H9 (cell line): Measurements from ENCODE around the gene ALG8. TPM values are rescaled to one million over a fixed set of nuclear protein-coding genes. Genes with fewer than 3 reads are reported as not detected.

Experiments used
- DNase-seq: peaks from one replicate; pipeline ENCODE4 v3.0.0-alpha.2; 2017
- H2AFZ ChIP-seq: one replicate; pipeline ENCODE4 v1.6.1; 2013; ENCODE audit warnings: mild to moderate bottlenecking, low read length, control low read depth, moderate library complexity
- H2AK5ac ChIP-seq: 2 replicates; pipeline ENCODE4 v1.6.1; 2013; ENCODE audit warnings: low read length, control low read depth, mixed read lengths; ENCODE audit not compliant: insufficient read length
- H2BK120ac ChIP-seq: one replicate; pipeline ENCODE4 v1.6.1; 2013; ENCODE audit warnings: low read depth, mild to moderate bottlenecking, low read length, control low read depth, inconsistent platforms; ENCODE audit not compliant: poor library complexity, severe bottlenecking
- H2BK12ac ChIP-seq: 2 replicates; pipeline ENCODE4 v1.6.1; 2013; ENCODE audit warnings: low read length, control low read depth, mixed read lengths, low read depth; ENCODE audit not compliant: insufficient read length
- H2BK15ac ChIP-seq: 2 replicates; pipeline ENCODE4 v1.6.1; 2013; ENCODE audit warnings: low read depth, low read length, control low read depth
- H2BK20ac ChIP-seq: one replicate; pipeline ENCODE4 v1.6.1; 2013; ENCODE audit warnings: low read depth, mild to moderate bottlenecking, low read length, control low read depth, inconsistent platforms; ENCODE audit not compliant: poor library complexity, severe bottlenecking
- H2BK5ac ChIP-seq: 2 replicates; pipeline ENCODE4 v1.6.1; 2013; ENCODE audit warnings: low read length, control low read depth, mixed read lengths; ENCODE audit not compliant: insufficient read length
- H3K14ac ChIP-seq: 2 replicates; pipeline ENCODE4 v1.6.1; 2013; ENCODE audit warnings: low read length, control low read depth; ENCODE audit not compliant: insufficient read depth
- H3K18ac ChIP-seq: 2 replicates; pipeline ENCODE4 v1.6.1; 2013; ENCODE audit warnings: low read depth, mild to moderate bottlenecking, mixed read lengths, low read length, control low read depth; ENCODE audit not compliant: insufficient read length
- H3K23ac ChIP-seq: 2 replicates; pipeline ENCODE4 v1.6.1; 2013; ENCODE audit warnings: low read length, control low read depth, mixed read lengths, low read depth; ENCODE audit not compliant: insufficient read length
- H3K23me2 ChIP-seq: 2 replicates; pipeline ENCODE4 v1.6.1; 2013; ENCODE audit warnings: low read depth, mild to moderate bottlenecking, mixed read lengths, low read length, control low read depth; ENCODE audit not compliant: insufficient read length, poor library complexity, severe bottlenecking
- H3K27ac ChIP-seq: 2 replicates; pipeline ENCODE4 v1.5.1; 2013; ENCODE audit warnings: low read length, control low read depth, mixed read lengths, low read depth; ENCODE audit not compliant: insufficient read length
- H3K27me3 ChIP-seq: 2 replicates; pipeline ENCODE4 v1.6.1; 2013; ENCODE audit warnings: low read length, control low read depth, inconsistent platforms; ENCODE audit not compliant: insufficient read depth
- H3K4ac ChIP-seq: 2 replicates; pipeline ENCODE4 v1.6.1; 2013; ENCODE audit warnings: low read depth, mild to moderate bottlenecking, control low read depth, inconsistent platforms, low read length, moderate library complexity
- H3K4me1 ChIP-seq: 2 replicates; pipeline ENCODE4 v1.6.1; 2013; ENCODE audit warnings: low read length, control low read depth, inconsistent platforms; ENCODE audit not compliant: insufficient read depth
- H3K4me2 ChIP-seq: 2 replicates; pipeline ENCODE4 v1.6.1; 2013; ENCODE audit warnings: low read length, control low read depth, mixed read lengths; ENCODE audit not compliant: insufficient read length, insufficient read depth
- H3K56ac ChIP-seq: 2 replicates; pipeline ENCODE4 v1.6.1; 2013; ENCODE audit warnings: low read depth, mild to moderate bottlenecking, mixed read lengths, low read length, control low read depth; ENCODE audit not compliant: insufficient read length
- H3K79me1 ChIP-seq: 2 replicates; pipeline ENCODE4 v1.6.1; 2013; ENCODE audit warnings: low read depth, mild to moderate bottlenecking, moderate library complexity, low read length, control low read depth, inconsistent platforms; ENCODE audit not compliant: insufficient read depth, poor library complexity, severe bottlenecking
- H3K79me2 ChIP-seq: 2 replicates; pipeline ENCODE4 v1.6.1; 2013; ENCODE audit warnings: low read length, control low read depth, inconsistent platforms; ENCODE audit not compliant: insufficient read depth
- H3K9ac ChIP-seq: 2 replicates; pipeline ENCODE4 v1.6.1; 2013; ENCODE audit warnings: low read length, control low read depth, mixed read lengths; ENCODE audit not compliant: insufficient read length; ENCODE audit errors: extremely low read depth
- H3K9me3 ChIP-seq: one replicate; pipeline ENCODE4 v1.6.1; 2013; ENCODE audit warnings: low read depth, low read length, inconsistent platforms; ENCODE audit not compliant: control insufficient read depth
- H3T11ph ChIP-seq: one replicate; pipeline ENCODE4 v1.6.1; 2013; ENCODE audit warnings: mild to moderate bottlenecking, low read length, control low read depth, inconsistent platforms
- H4K20me1 ChIP-seq: one replicate; pipeline ENCODE4 v1.6.1; 2013; ENCODE audit not compliant: control insufficient read depth, insufficient read length, insufficient read depth
- H4K5ac ChIP-seq: 2 replicates; pipeline ENCODE4 v1.6.1; 2013; ENCODE audit warnings: low read depth, mild to moderate bottlenecking, mixed read lengths, low read length, control low read depth; ENCODE audit not compliant: insufficient read length
- H4K8ac ChIP-seq: replicated peaks from 2 replicates; pipeline ENCODE4 v1.6.1; 2013; ENCODE audit warnings: low read length, control low read depth, mixed read lengths, low read depth; ENCODE audit not compliant: insufficient read length
- H4K91ac ChIP-seq: 2 replicates; pipeline ENCODE4 v1.6.1; 2013; ENCODE audit warnings: low read depth, mild to moderate bottlenecking, moderate library complexity, mixed read lengths, low read length, control low read depth; ENCODE audit not compliant: insufficient read length
- H3K27ac Mint-ChIP-seq, 3 experiments: 2 replicates in 2 of 3; 3 replicates in 1 of 3; pipeline ENCODE4 v1.8.0; 2020 to 2021; ENCODE audit warnings: mixed read lengths in 3 of 3, mild to moderate bottlenecking in 1 of 3, moderate library complexity in 1 of 3
- H3K27me3 Mint-ChIP-seq: 2 replicates; pipeline ENCODE4 v1.8.0; 2021; ENCODE audit warnings: low read depth, mild to moderate bottlenecking, moderate library complexity, mixed read lengths
- H3K36me3 Mint-ChIP-seq, 3 experiments: 2 replicates in 2 of 3; 3 replicates in 1 of 3; pipeline ENCODE4 v1.8.0; 2020 to 2021; ENCODE audit warnings: low read depth in 3 of 3, mixed read lengths in 3 of 3; ENCODE audit not compliant: insufficient read depth in 1 of 3
- H3K4me1 Mint-ChIP-seq, 2 experiments: 2 replicates each; pipeline ENCODE4 v1.8.0; 2020; ENCODE audit warnings: mixed read lengths in 2 of 2
- H3K4me3 Mint-ChIP-seq, 2 experiments: 2 replicates in 1 of 2; 3 replicates in 1 of 2; pipeline ENCODE4 v1.8.0; 2020 to 2021; ENCODE audit warnings: mild to moderate bottlenecking in 2 of 2, mixed read lengths in 2 of 2, moderate library complexity in 1 of 2
- H3K9me3 Mint-ChIP-seq, 2 experiments: 2 replicates in 1 of 2; 3 replicates in 1 of 2; pipeline ENCODE4 v1.8.0; 2020; ENCODE audit warnings: mild to moderate bottlenecking in 2 of 2, mixed read lengths in 2 of 2, moderate library complexity in 1 of 2
- CTCF ChIP-seq: fragments of 200-600 bp; sonication (generic); conservative IDR thresholded peaks from 3 replicates; pipeline ENCODE4 v1.8.0; 2021; ENCODE audit warnings: antibody characterized with exemption, mild to moderate bottlenecking
- WGBS: extraction: QIAGEN DNeasy Blood & Tissue Kit; methylation state at CpG from one replicate; pipeline ENCODE4 v1.1.7; 2013; ENCODE audit warnings: missing lambda C conversion rate, low lambda C conversion rate, mixed read lengths; ENCODE audit not compliant: insufficient read length; ENCODE audit errors: extremely low coverage; 5-methylcytosine and 5-hydroxymethylcytosine counted together
- total RNA-seq: library from RNA; stranded (reverse); gene quantifications from 2 replicates; pipeline ENCODE4 v1.2.1, GENCODE V29; 2021

The ALG8 gene
- total RNA-seq, 1 experiment from 2014 or later, result 77.5 TPM

DNA sequence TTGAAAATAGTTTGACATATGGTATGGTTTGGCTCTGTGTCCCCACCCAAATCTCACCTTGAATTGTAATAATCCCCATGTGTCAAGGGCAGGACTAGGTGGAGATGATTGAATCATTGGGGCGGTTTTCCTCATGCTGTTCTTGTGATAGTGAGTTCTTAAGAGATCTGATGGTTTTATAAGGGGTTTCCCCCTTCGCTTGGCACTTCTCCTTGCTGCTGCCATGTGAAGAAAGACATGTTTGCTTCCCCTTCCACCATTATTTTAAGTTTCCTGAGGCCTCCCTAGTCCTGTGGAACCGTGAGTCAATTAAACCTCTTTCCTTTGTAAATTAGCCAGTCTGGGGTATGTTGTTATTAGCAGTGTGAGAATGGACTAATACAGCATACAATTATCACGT is 41.3 kb upstream of the ALG8 start:
- H3K9ac ChIP-seq, result no peak overlapping the region
- no peak overlapping the region for H4K8ac ChIP-seq
- H3K27me3 ChIP-seq, result no peaks in the 10 kb centered on the region
- WGBS, result no CpG with 5 or more reads among the region's 4 CpGs
- no peak overlapping the region for H3K4ac ChIP-seq
- H3K4me2 ChIP-seq, result no peak overlapping the region
- no peak for DNase-seq
- no peak overlapping the region for H2BK12ac ChIP-seq
- Mint-ChIP-seq H3K4me1 (peaks cover 3 to 4% of the 10 kb centered on the region in 2 experiments; a peak in 2 of 4 replicates), H3K27me3 (no peaks in the 10 kb centered on the region), H3K27ac (no peak overlapping the region), H3K9me3 (no peaks in the 10 kb centered on the region), H3K36me3 (peaks cover 0 to 4% (median 0%) of the 10 kb centered on the region in 3 experiments; a peak in 1 of 7 replicates), H3K4me3 (no peak overlapping the region)
- H3K4me1 ChIP-seq, result no peaks in the 10 kb centered on the region
- no peak overlapping the region for H3K23ac ChIP-seq
- TF ChIP-seq CTCF, result no peak
- H3T11ph ChIP-seq, result no peak overlapping the region
- peaks cover 2% of the 10 kb centered on the region for H4K20me1 ChIP-seq
- no peak overlapping the region for H3K56ac ChIP-seq
- no peak overlapping the region for H3K18ac ChIP-seq
- no peaks in the 10 kb centered on the region for H3K79me2 ChIP-seq
- H2BK15ac ChIP-seq, result no peak overlapping the region
- no peak overlapping the region for H3K27ac ChIP-seq
- H3K9me3 ChIP-seq, result no peaks in the 10 kb centered on the region
- H4K91ac ChIP-seq, result no peak overlapping the region
- no peak overlapping the region for H2BK20ac ChIP-seq
- no peak overlapping the region for H2BK120ac ChIP-seq
- H3K23me2 ChIP-seq, result no peaks in the 10 kb centered on the region
- H2BK5ac ChIP-seq, result no peak overlapping the region
- H3K14ac ChIP-seq, result no peak overlapping the region
- H2AK5ac ChIP-seq, result no peak overlapping the region
- no peaks in the 10 kb centered on the region for H3K79me1 ChIP-seq
- H4K5ac ChIP-seq, result no peak overlapping the region
- no peak overlapping the region for H2AFZ ChIP-seq
